ENCODE results near the gene SCUBE3.

SCUBE3 gene

GRCh38 chr6:35206346-35206745 is 7.4 kb upstream of the SCUBE3 start:
- FAIRE-seq (no peak), DNase-seq (ENCODE audit: extremely low spot score, insufficient read length, low read depth) (no peak)

GRCh38 chr6:35208419-35208818 is 5.3 kb upstream of the SCUBE3 start:
- DNase-seq (ENCODE audit: extremely low spot score, insufficient read length, low read depth) = no peak
- FAIRE-seq = no peak

- DNase-seq (ENCODE audit: extremely low spot score, insufficient read length, low read depth) (no peak), FAIRE-seq (no peak)
These were observed 4.7 kb upstream of the SCUBE3 start for GRCh38 chr6:35209081-35209480.

- no peak for DNase-seq (ENCODE audit: extremely low spot score, insufficient read length, low read depth)
- no peak for FAIRE-seq
These were observed 4.0 kb upstream of the SCUBE3 start for GRCh38 chr6:35209622-35210247.

- no peak for DNase-seq (ENCODE audit: extremely low spot score, insufficient read length, low read depth)
- FAIRE-seq = no peak
These were observed 411 bp upstream of the SCUBE3 start for GRCh38 chr6:35213298-35213791.

GRCh38 chr6:35214869-35215664 is 1.3 kb downstream of the SCUBE3 start:
- DNase-seq (ENCODE audit: extremely low spot score, insufficient read length, low read depth) (no peak), FAIRE-seq (no peak)

- DNase-seq (ENCODE audit: extremely low spot score, insufficient read length, low read depth) (no peak), FAIRE-seq (no peak)
These were observed 2.1 kb downstream of the SCUBE3 start for GRCh38 chr6:35215665-35216411.

- DNase-seq (ENCODE audit: extremely low spot score, insufficient read length, low read depth) = no peak
- FAIRE-seq = no peak
These were observed 2.6 kb downstream of the SCUBE3 start for GRCh38 chr6:35216412-35216732.

GRCh38 chr6:35216851-35217811 is 3.4 kb downstream of the SCUBE3 start:
- DNase-seq (ENCODE audit: extremely low spot score, insufficient read length, low read depth) (no peak), FAIRE-seq (no peak)

- DNase-seq (ENCODE audit: extremely low spot score, insufficient read length, low read depth) (no peak), FAIRE-seq (no peak)
These were observed 4.3 kb downstream of the SCUBE3 start for GRCh38 chr6:35218021-35218420.

- no peak for FAIRE-seq
- no peak for DNase-seq (ENCODE audit: extremely low spot score, insufficient read length, low read depth)
These were observed 4.7 kb downstream of the SCUBE3 start for GRCh38 chr6:35218456-35218855.

GRCh38 chr6:35219683-35220326 is 6.0 kb downstream of the SCUBE3 start:
- no peak for FAIRE-seq
- no peak for DNase-seq (ENCODE audit: extremely low spot score, insufficient read length, low read depth)

GRCh38 chr6:35220711-35221110 is 7.0 kb downstream of the SCUBE3 start:
- FAIRE-seq = no peak

GRCh38 chr6:35223396-35223795 is 9.6 kb downstream of the SCUBE3 start:
- no peak for FAIRE-seq
- DNase-seq (ENCODE audit: extremely low spot score, insufficient read length, low read depth) = no peak

More at GRCh38 chr6:35220711-35221110, 7.0 kb downstream of the SCUBE3 start:
- no peak for DNase-seq (ENCODE audit: extremely low spot score, insufficient read length, low read depth)

- DNase-seq (ENCODE audit: extremely low spot score, insufficient read length, low read depth) = no peak
- FAIRE-seq = no peak
These were observed 11.0 kb downstream of the SCUBE3 start for GRCh38 chr6:35224720-35225119.

- DNase-seq (ENCODE audit: extremely low spot score, insufficient read length, low read depth) (no peak), FAIRE-seq (no peak)
These were observed 14.7 kb downstream of the SCUBE3 start for GRCh38 chr6:35228481-35228880.

- no peak for FAIRE-seq
These were observed 15.5 kb downstream of the SCUBE3 start for GRCh38 chr6:35229304-35229703.

GRCh38 chr6:35230498-35230897 is 16.7 kb downstream of the SCUBE3 start:
- no peak for DNase-seq (ENCODE audit: extremely low spot score, insufficient read length, low read depth)

More at GRCh38 chr6:35229304-35229703, 15.5 kb downstream of the SCUBE3 start:
- no peak for DNase-seq (ENCODE audit: extremely low spot score, insufficient read length, low read depth)

GRCh38 chr6:35230950-35231349 is 17.2 kb downstream of the SCUBE3 start:
- FAIRE-seq = no peak

More at GRCh38 chr6:35230498-35230897, 16.7 kb downstream of the SCUBE3 start:
- no peak for FAIRE-seq

More at GRCh38 chr6:35230950-35231349, 17.2 kb downstream of the SCUBE3 start:
- DNase-seq (ENCODE audit: extremely low spot score, insufficient read length, low read depth) = no peak
